IMR-90 (cell line): ENCODE data around the gene GPR176.

Experiments used
- BHLHE40 ChIP-seq: fragments of 150-350 bp; IDR thresholded peaks from 2 replicates; pipeline ENCODE4 v1.6.1; 2016; ENCODE audit warnings: mild to moderate bottlenecking, low read depth, low read length
- CHD1 ChIP-seq: IDR thresholded peaks from 2 replicates; pipeline ENCODE4 v1.6.1; 2012; ENCODE audit warnings: low read depth, low read length, improper control_type of control experiment
- CTCF ChIP-seq: conservative IDR thresholded peaks from 2 replicates; pipeline ENCODE4 v1.5.1; 2012; ENCODE audit warnings: mild to moderate bottlenecking, low read depth, low read length, improper control_type of control experiment
- FOS ChIP-seq: fragments of 150-350 bp; IDR thresholded peaks from 2 replicates; pipeline ENCODE4 v1.6.1; 2016; ENCODE audit warnings: low read depth, low read length
- MAFK ChIP-seq: IDR thresholded peaks from 2 replicates; pipeline ENCODE4 v1.6.1; 2012; ENCODE audit warnings: low read depth, low read length, improper control_type of control experiment
- MAZ ChIP-seq: IDR thresholded peaks from 2 replicates; pipeline ENCODE4 v1.6.1; 2012; ENCODE audit warnings: low read depth, mild to moderate bottlenecking, low read length, improper control_type of control experiment, moderate library complexity, borderline replicate concordance
- MXI1 ChIP-seq: IDR thresholded peaks from 2 replicates; pipeline ENCODE4 v1.6.1; 2012; ENCODE audit warnings: low read depth, mild to moderate bottlenecking, low read length, moderate library complexity, borderline replicate concordance
- POLR2A ChIP-seq: IDR thresholded peaks from 2 replicates; pipeline ENCODE4 v1.6.1; 2012; ENCODE audit warnings: mild to moderate bottlenecking, low read depth, low read length
- RAD21 ChIP-seq: IDR thresholded peaks from 2 replicates; pipeline ENCODE4 v1.6.1; 2012; ENCODE audit warnings: low read length, improper control_type of control experiment
- RCOR1 ChIP-seq: IDR thresholded peaks from 2 replicates; pipeline ENCODE4 v1.6.1; 2012; ENCODE audit warnings: mild to moderate bottlenecking, low read length, improper control_type of control experiment; ENCODE audit not compliant: insufficient replicate concordance
- TF ChIP-seq, protein P1 (sequence below): fragments of 150-350 bp; IDR thresholded peaks from 2 replicates; pipeline ENCODE4 v1.6.1; 2017; ENCODE audit warnings: mild to moderate bottlenecking, antibody characterized with exemption, low read length, low read depth
- TF ChIP-seq, protein P2 (sequence below): fragments of 150-350 bp; IDR thresholded peaks from 2 replicates; pipeline ENCODE4 v1.6.1; 2016; ENCODE audit warnings: low read depth, mild to moderate bottlenecking, low read length, moderate library complexity, borderline replicate concordance

GRCh38 chr15:39752246-39752645 lies 167.8 kb downstream of the GPR176 start:
- TF ChIP-seq POLR2A (no peak), CTCF (no peak), BHLHE40 (no peak), CHD1 (no peak), MAZ (no peak), MXI1 (no peak), RAD21 (no peak), RCOR1 (no peak), MAFK (no peak), FOS (no peak)
- TF ChIP-seq, protein P1, sequence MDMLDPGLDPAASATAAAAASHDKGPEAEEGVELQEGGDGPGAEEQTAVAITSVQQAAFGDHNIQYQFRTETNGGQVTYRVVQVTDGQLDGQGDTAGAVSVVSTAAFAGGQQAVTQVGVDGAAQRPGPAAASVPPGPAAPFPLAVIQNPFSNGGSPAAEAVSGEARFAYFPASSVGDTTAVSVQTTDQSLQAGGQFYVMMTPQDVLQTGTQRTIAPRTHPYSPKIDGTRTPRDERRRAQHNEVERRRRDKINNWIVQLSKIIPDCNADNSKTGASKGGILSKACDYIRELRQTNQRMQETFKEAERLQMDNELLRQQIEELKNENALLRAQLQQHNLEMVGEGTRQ, result no peak
- TF ChIP-seq, protein P2, sequence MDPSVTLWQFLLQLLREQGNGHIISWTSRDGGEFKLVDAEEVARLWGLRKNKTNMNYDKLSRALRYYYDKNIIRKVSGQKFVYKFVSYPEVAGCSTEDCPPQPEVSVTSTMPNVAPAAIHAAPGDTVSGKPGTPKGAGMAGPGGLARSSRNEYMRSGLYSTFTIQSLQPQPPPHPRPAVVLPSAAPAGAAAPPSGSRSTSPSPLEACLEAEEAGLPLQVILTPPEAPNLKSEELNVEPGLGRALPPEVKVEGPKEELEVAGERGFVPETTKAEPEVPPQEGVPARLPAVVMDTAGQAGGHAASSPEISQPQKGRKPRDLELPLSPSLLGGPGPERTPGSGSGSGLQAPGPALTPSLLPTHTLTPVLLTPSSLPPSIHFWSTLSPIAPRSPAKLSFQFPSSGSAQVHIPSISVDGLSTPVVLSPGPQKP, result no peak
